ENCODE data around the gene KDM3A.

- TF ChIP-seq FOXP2 (optimal IDR thresholded peaks at IDR 0.05; ENCODE audit: control extremely low read depth, extremely low read length, insufficient read depth): no peak
- TF ChIP-seq EZH2 (IDR thresholded peaks at IDR 0.05): no peak
- TF ChIP-seq POLR2AphosphoS5 (IDR thresholded peaks at IDR 0.05; ENCODE audit: borderline replicate concordance, low read depth, low read length): no peak
Observed at GRCh38 chr2:86446060-86446459, 4.9 kb downstream of the KDM3A start.
